PC-3 (cell line): Measurements from ENCODE around the gene NPAS2. TPM values are rescaled to one million over a fixed set of nuclear protein-coding genes. Genes with fewer than 3 reads are reported as not detected.

ENCODE experiments used
- ATAC-seq: fragments of 200-7000 bp; cut with Tn5 transposase; 2 replicates; pipeline ENCODE4 v1.9.1; 2020; ENCODE audit warnings: mild to moderate bottlenecking, moderate library complexity
- BruUV-seq: library from RNA; stranded (reverse); fragments of 400-500 nt; replicated peaks from 2 replicates; lab custom pipeline; 2021; lab: Mats Ljungman, UMichigan
- CTCF ChIA-PET: fragments of 300-600 bp; sonication (Branson Sonifier 250); formaldehyde crosslinking; loops from one replicate; lab custom pipeline; 2022; ENCODE audit warnings: antibody characterized with exemption; lab: Charles Lee
- POLR2A ChIA-PET: fragments of 300-600 bp; sonication (Branson Sonifier 250); formaldehyde crosslinking; loops from one replicate; lab custom pipeline; 2022; ENCODE audit warnings: antibody characterized with exemption; ENCODE audit not compliant: unreplicated experiment; lab: Charles Lee
- DNase-seq: peaks from one replicate; pipeline ENCODE4 v3.0.0-alpha.2; 2015
- H2AFZ ChIP-seq: fragments of 300-600 bp; sonication (generic); 2 replicates; pipeline ENCODE4 v1.6.0; 2016; ENCODE audit warnings: antibody characterized with exemption, low read length
- H3F3A ChIP-seq: fragments of 300-600 bp; sonication (generic); one replicate; pipeline ENCODE4 v1.6.0; 2017; ENCODE audit warnings: antibody characterized with exemption, low read length, control low read depth, mild to moderate bottlenecking; ENCODE audit not compliant: unreplicated experiment
- H3K27ac ChIP-seq: fragments of 300-600 bp; sonication (generic); 2 replicates; pipeline ENCODE4 v1.5.1; 2016; ENCODE audit warnings: mild to moderate bottlenecking, low read length
- H3K27me3 ChIP-seq: fragments of 300-600 bp; sonication (generic); 2 replicates; pipeline ENCODE4 v1.6.1; 2016; ENCODE audit warnings: low read length, mixed read lengths
- H3K36me3 ChIP-seq: fragments of 300-600 bp; sonication (generic); 2 replicates; pipeline ENCODE4 v1.6.1; 2016; ENCODE audit warnings: low read depth, mixed run types, low read length, mixed read lengths
- H3K4me1 ChIP-seq: fragments of 300-600 bp; sonication (generic); 2 replicates; pipeline ENCODE4 v1.5.1; 2016; ENCODE audit warnings: low read length; ENCODE audit not compliant: insufficient read depth
- H3K4me2 ChIP-seq: fragments of 300-600 bp; sonication (generic); 2 replicates; pipeline ENCODE4 v1.6.0; 2016; ENCODE audit warnings: low read length
- H3K4me3 ChIP-seq: fragments of 300-600 bp; sonication (generic); 2 replicates; pipeline ENCODE4 v1.5.1; 2016; ENCODE audit warnings: mild to moderate bottlenecking, low read length, mixed read lengths
- H3K79me2 ChIP-seq: fragments of 300-600 bp; sonication (generic); 2 replicates; pipeline ENCODE4 v1.6.1; 2017; ENCODE audit warnings: low read length, mixed read lengths
- H3K9ac ChIP-seq: fragments of 300-600 bp; sonication (generic); 2 replicates; pipeline ENCODE4 v1.6.0; 2016; ENCODE audit warnings: mild to moderate bottlenecking, low read length
- H3K9me2 ChIP-seq: fragments of 300-600 bp; sonication (generic); replicated peaks from 2 replicates; pipeline ENCODE4 v1.6.1; 2016; ENCODE audit warnings: mixed run types, low read length, mixed read lengths
- H3K9me3 ChIP-seq: fragments of 300-600 bp; sonication (generic); 2 replicates; pipeline ENCODE4 v1.6.1; 2016; ENCODE audit warnings: low read length, mixed read lengths
- H4K20me1 ChIP-seq: fragments of 300-600 bp; sonication (generic); 2 replicates; pipeline ENCODE4 v1.6.1; 2016; ENCODE audit warnings: low read length, mixed read lengths
- EZH2 ChIP-seq: fragments of 300-600 bp; sonication (generic); IDR thresholded peaks from one replicate; pipeline ENCODE4 v1.6.1; 2017; ENCODE audit warnings: antibody characterized with exemption, mild to moderate bottlenecking, low read length; ENCODE audit not compliant: unreplicated experiment
- EZH2phosphoT487 ChIP-seq: fragments of 300-600 bp; sonication (generic); IDR thresholded peaks from 2 replicates; pipeline ENCODE4 v1.6.1; 2018; ENCODE audit warnings: mild to moderate bottlenecking, antibody characterized with exemption, low read length, borderline replicate concordance
- intact Hi-C: fragments of 100-400 bp; cut with micrococcal nuclease; formaldehyde crosslinking; loops from 2 replicates; pipeline ENCODE4 v1.9.0; 2023
- total RNA-seq: library from RNA; depleted of rRNA; stranded (reverse); fragments of >200 nt; gene quantifications from 2 replicates; pipeline ENCODE4 v1.2.3, GENCODE V29; 2014
- TF ChIP-seq, protein P1 (sequence below): fragments of 300-600 bp; sonication (generic); conservative IDR thresholded peaks from 2 replicates; pipeline ENCODE4 v1.5.1; 2017; ENCODE audit warnings: antibody characterized with exemption, low read depth, mild to moderate bottlenecking, low read length

NPAS2 gene
- total RNA-seq, 1 experiment from 2014 or later: 55.4 TPM

DNA sequence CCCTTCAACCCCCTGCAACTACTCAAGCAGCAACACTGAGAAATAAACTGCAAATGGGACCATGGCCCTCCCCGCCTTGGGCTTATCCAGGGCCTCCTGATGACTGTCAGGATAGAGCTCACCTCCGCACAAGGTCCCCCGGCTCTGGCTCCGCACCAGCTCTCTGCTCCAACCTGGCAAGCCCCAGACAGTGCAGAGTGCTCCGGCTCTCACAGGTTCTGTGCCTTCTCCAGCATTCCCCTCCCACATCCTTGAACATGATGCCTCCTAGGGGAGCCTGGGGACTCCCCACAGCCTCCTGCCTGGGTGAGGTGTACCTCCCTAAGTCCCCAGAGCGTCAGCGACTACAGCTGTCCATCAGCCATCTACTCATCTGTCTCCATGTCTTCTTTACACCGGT, 26.7 kb upstream of the NPAS2 start:
- Histone ChIP-seq H3K79me2 (no peaks in the 10 kb centered on the region), H3K9me3 (no peaks in the 10 kb centered on the region), H3K9ac (no peak overlapping the region), H3K4me1 (no peaks in the 10 kb centered on the region; the same call in 1 of the 2 replicates), H4K20me1 (no peaks in the 10 kb centered on the region), H3K9me2 (no peaks in the 10 kb centered on the region), H3K27me3 (no peaks in the 10 kb centered on the region), H3K4me2 (no peak overlapping the region), H3F3A (no peaks in the 10 kb centered on the region), H3K4me3 (no peak overlapping the region), H2AFZ (no peak overlapping the region), H3K27ac (no peak overlapping the region), H3K36me3 (no peaks in the 10 kb centered on the region)
- intact Hi-C loops: no loop called here
- TF ChIP-seq, protein P1, sequence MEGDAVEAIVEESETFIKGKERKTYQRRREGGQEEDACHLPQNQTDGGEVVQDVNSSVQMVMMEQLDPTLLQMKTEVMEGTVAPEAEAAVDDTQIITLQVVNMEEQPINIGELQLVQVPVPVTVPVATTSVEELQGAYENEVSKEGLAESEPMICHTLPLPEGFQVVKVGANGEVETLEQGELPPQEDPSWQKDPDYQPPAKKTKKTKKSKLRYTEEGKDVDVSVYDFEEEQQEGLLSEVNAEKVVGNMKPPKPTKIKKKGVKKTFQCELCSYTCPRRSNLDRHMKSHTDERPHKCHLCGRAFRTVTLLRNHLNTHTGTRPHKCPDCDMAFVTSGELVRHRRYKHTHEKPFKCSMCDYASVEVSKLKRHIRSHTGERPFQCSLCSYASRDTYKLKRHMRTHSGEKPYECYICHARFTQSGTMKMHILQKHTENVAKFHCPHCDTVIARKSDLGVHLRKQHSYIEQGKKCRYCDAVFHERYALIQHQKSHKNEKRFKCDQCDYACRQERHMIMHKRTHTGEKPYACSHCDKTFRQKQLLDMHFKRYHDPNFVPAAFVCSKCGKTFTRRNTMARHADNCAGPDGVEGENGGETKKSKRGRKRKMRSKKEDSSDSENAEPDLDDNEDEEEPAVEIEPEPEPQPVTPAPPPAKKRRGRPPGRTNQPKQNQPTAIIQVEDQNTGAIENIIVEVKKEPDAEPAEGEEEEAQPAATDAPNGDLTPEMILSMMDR: no peak
- TF ChIP-seq EZH2phosphoT487 (no peak), EZH2 (no peak)
- BruUV-seq: no TSS peak
- POLR2A ChIA-PET: no interaction called here
- ATAC-seq: no peak
- CTCF ChIA-PET: no interaction called here
- DNase-seq: no peak

DNA sequence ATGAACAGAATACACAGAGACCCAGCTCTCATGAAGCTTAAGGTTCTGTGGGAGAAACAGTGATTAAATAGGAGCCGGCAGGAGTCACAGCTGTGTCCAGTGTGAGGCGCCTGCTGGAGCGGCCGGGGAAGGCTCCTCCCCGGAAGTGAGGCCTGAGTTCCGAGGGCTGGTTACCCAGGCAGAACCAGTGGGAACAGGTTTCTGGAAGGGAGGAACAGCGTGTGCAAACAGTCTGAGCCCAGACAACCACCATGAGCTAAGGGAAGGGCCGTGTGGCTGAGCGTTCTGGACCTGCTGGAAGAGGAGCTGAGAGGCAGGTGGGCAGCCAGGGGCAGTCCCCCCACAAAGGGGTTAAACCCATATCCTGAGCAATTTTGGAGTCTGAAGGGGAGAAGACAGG, 26.0 kb upstream of the NPAS2 start:
- H3K9me3 ChIP-seq: no peaks in the 10 kb centered on the region
- no peak for TF ChIP-seq EZH2phosphoT487
- no peak for TF ChIP-seq EZH2
- TF ChIP-seq, protein P1: no peak
- no peaks in the 10 kb centered on the region for H4K20me1 ChIP-seq
- H3F3A ChIP-seq: no peaks in the 10 kb centered on the region
- no peak overlapping the region for H3K4me3 ChIP-seq
- ATAC-seq: no peak
- CTCF ChIA-PET: no interaction called here
- no peak overlapping the region for H3K27ac ChIP-seq
- H3K4me1 ChIP-seq: no peaks in the 10 kb centered on the region; the same call in 1 of the 2 replicates
- no peaks in the 10 kb centered on the region for H3K79me2 ChIP-seq
- intact Hi-C loops: no loop called here
- no TSS peak for BruUV-seq
- H3K9me2 ChIP-seq: no peaks in the 10 kb centered on the region
- no peaks in the 10 kb centered on the region for H3K36me3 ChIP-seq
- POLR2A ChIA-PET: interaction anchor here (0.7 kb wide), 1 partner anchor 26 kb away, joined by 3 read pairs; no protein-coding TSS in a partner anchor
- no peak for DNase-seq
- no peak overlapping the region for H2AFZ ChIP-seq
- H3K27me3 ChIP-seq: no peaks in the 10 kb centered on the region
- H3K4me2 ChIP-seq: no peak overlapping the region
- H3K9ac ChIP-seq: no peak overlapping the region

DNA sequence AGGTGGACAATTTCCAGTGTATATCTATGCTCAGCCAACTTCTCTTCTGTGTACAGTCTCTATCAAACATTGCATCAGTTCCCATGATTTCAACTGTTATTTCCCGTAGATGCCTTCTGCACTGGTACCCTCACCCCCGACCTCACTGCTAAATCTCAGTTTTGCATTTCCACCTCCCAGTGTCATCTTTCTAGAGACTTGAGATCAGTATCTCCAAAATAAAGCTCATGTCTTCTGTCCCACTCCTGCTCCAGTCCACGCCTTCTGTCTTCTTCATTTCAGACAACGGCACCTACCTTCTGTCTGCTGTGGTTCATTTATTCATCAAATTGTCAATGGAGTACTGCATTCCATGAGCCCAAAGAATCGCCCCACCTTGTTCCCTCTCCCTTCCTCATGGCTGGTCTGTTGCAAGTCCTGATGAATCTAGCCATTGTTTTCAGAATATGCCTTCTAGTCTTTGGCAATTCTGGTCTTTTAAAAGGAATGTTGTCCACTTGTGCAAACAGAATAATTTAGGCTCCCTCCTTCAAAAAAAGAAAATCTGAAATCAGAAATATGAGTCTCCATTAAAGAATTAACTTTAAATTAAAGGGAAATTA, 23.3 kb upstream of the NPAS2 start:
- no peak overlapping the region for H3K4me3 ChIP-seq
- no peaks in the 10 kb centered on the region for H3K79me2 ChIP-seq
- CTCF ChIA-PET: no interaction called here
- no peaks in the 10 kb centered on the region for H3K27me3 ChIP-seq
- H2AFZ ChIP-seq: peak overlapping the region; percentile 18; the same call in 1 of the 2 replicates
- H3K4me2 ChIP-seq: no peak overlapping the region
- peak; percentile 24 for DNase-seq
- no TSS peak for BruUV-seq
- H3K9me2 ChIP-seq: no peaks in the 10 kb centered on the region
- H3K27ac ChIP-seq: no peak overlapping the region
- no peaks in the 10 kb centered on the region for H4K20me1 ChIP-seq
- no peaks in the 10 kb centered on the region for H3K36me3 ChIP-seq
- TF ChIP-seq EZH2 (no peak), EZH2phosphoT487 (no peak)
- TF ChIP-seq, protein P1: no peak
- ATAC-seq: no peak
- intact Hi-C loops: no loop called here
- H3K4me1 ChIP-seq: peaks cover 8% of the 10 kb centered on the region
- POLR2A ChIA-PET: no interaction called here
- H3K9ac ChIP-seq: no peak overlapping the region
- H3K9me3 ChIP-seq: no peaks in the 10 kb centered on the region
- H3F3A ChIP-seq: no peaks in the 10 kb centered on the region
